OCI-LY7 (cell line): ENCODE results near the gene CRYBA4. TPM values are rescaled to one million over a fixed set of nuclear protein-coding genes. Genes with fewer than 3 reads are reported as not detected.

ENCODE experiments used
- BruUV-seq: library from RNA; stranded (reverse); fragments of 400-500 nt; replicated peaks from 2 replicates; lab custom pipeline; 2021; lab: Mats Ljungman, UMichigan
- CTCF ChIA-PET: fragments of 300-600 bp; sonication (Branson Sonifier 250); formaldehyde crosslinking; loops from one replicate; lab custom pipeline; 2022; ENCODE audit warnings: antibody characterized with exemption; ENCODE audit not compliant: unreplicated experiment; lab: Charles Lee
- POLR2A ChIA-PET: fragments of 300-600 bp; sonication (Branson Sonifier 250); formaldehyde crosslinking; loops from one replicate; lab custom pipeline; 2022; ENCODE audit warnings: antibody characterized with exemption; lab: Charles Lee
- DNase-seq: peaks from one replicate; pipeline ENCODE4 v3.0.0-alpha.2; 2015; ENCODE audit warnings: low spot score
- H2AFZ ChIP-seq: fragments of 200-600 bp; sonication (generic), shearing (Covaris generic); 2 replicates; pipeline ENCODE4 v1.6.1; 2014; ENCODE audit warnings: mild to moderate bottlenecking, antibody characterized with exemption, low read length, moderate library complexity
- H3K27ac ChIP-seq: fragments of 200-600 bp; sonication (generic); 2 replicates; pipeline ENCODE4 v1.5.1; 2014; ENCODE audit warnings: mixed run types, low read depth, mild to moderate bottlenecking, moderate library complexity, low read length, inconsistent platforms; ENCODE audit not compliant: poor library complexity, severe bottlenecking
- H3K36me3 ChIP-seq: fragments of 200-600 bp; sonication (generic); 2 replicates; pipeline ENCODE4 v1.6.1; 2014; ENCODE audit warnings: mild to moderate bottlenecking, antibody characterized with exemption, low read length, moderate library complexity, mixed read lengths; ENCODE audit not compliant: insufficient read depth
- H3K4me1 ChIP-seq: fragments of 200-600 bp; sonication (generic); 2 replicates; pipeline ENCODE4 v1.5.1; 2014; ENCODE audit warnings: mild to moderate bottlenecking, low read length; ENCODE audit not compliant: insufficient read depth, poor library complexity, severe bottlenecking
- H3K4me2 ChIP-seq: fragments of 200-600 bp; sonication (generic); 2 replicates; pipeline ENCODE4 v1.6.1; 2014; ENCODE audit warnings: mild to moderate bottlenecking, low read length
- H3K4me3 ChIP-seq: fragments of 200-600 bp; sonication (generic); 2 replicates; pipeline ENCODE4 v1.5.1; 2014; ENCODE audit warnings: mild to moderate bottlenecking, low read depth, low read length; ENCODE audit not compliant: poor library complexity, severe bottlenecking
- H3K79me2 ChIP-seq: fragments of 200-600 bp; sonication (generic); 2 replicates; pipeline ENCODE4 v1.6.1; 2016; ENCODE audit warnings: low read depth, mild to moderate bottlenecking, low read length, moderate library complexity, mixed read lengths; ENCODE audit not compliant: insufficient read depth
- H3K9me2 ChIP-seq: fragments of 200-600 bp; sonication (generic); 2 replicates; pipeline ENCODE4 v1.6.1; 2016; ENCODE audit warnings: mild to moderate bottlenecking, low read length, mixed read lengths; ENCODE audit not compliant: insufficient read depth
- H3K9me3 ChIP-seq: fragments of 200-600 bp; sonication (generic); 2 replicates; pipeline ENCODE4 v1.6.1; 2014; ENCODE audit warnings: mild to moderate bottlenecking, mixed run types, low read length, mixed read lengths
- H4K20me1 ChIP-seq: fragments of 200-600 bp; sonication (generic); 2 replicates; pipeline ENCODE4 v1.6.1; 2014; ENCODE audit warnings: mild to moderate bottlenecking, antibody characterized with exemption, low read length, moderate library complexity, mixed read lengths; ENCODE audit not compliant: insufficient read depth
- EZH2phosphoT487 ChIP-seq: fragments of 200-600 bp; sonication (generic); IDR thresholded peaks from 2 replicates; pipeline ENCODE4 v1.6.1; 2018; ENCODE audit warnings: low read depth, borderline replicate concordance, mild to moderate bottlenecking, mixed run types, antibody characterized with exemption, low read length, moderate library complexity, mixed read lengths
- intact Hi-C: fragments of 100-400 bp; cut with micrococcal nuclease; formaldehyde crosslinking; loops from one replicate; pipeline ENCODE4 v1.10.0; 2022; ENCODE audit not compliant: unreplicated experiment
- total RNA-seq, 2 experiments: library from RNA; depleted of rRNA in 1 of 2; stranded (reverse); fragments of >200 nt in 1 of 2; shearing (Covaris generic) in 1 of 2; gene quantifications; 2 replicates each; pipeline ENCODE4 v1.2.3, GENCODE V29; 2014 to 2022
- TF ChIP-seq, protein P1 (sequence below): fragments of 200-600 bp; sonication (generic); conservative IDR thresholded peaks from 2 replicates; pipeline ENCODE4 v1.5.1; 2014; ENCODE audit warnings: mild to moderate bottlenecking, antibody characterized with exemption, low read length, moderate library complexity, mixed read lengths

CRYBA4 gene
- total RNA-seq, 2 experiments from 2014 or later = not detected

DNA sequence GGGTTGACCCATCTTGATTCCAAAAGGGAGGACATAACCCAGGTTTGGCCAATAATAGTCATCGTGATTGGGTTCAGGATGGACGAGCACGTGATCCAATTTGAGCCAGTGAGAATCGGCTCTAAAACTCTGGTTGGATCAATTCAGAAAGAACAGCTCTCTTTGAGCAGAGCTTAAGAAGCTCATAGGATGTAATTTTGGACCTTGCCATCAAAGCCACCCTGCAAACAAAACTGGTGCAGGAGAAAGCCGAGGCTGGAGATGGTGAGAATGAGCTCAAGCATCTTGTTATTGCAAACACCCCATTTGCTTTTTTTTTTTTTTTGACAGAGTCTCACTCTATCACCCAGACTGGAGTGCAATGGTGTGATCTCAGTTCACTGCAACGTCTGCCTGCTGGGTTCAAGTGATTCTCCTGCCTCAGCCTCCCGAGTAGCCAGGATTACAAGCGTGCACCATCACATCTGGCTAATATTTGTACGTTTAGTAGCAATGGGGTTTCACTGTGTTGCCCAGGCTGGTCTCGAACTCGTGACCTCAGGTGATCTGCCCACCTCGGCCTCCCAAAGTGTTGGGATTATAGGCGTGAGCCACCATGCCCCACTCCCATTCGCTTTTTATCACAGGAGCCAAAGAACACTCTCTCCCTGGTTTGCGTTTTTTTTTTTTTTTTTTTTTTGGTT, 21.8 kb downstream of the CRYBA4 start:
- POLR2A ChIA-PET = interaction anchor here (0.6 to 2.3 kb wide), 8 partner anchors 18 to 1127 kb away, joined by 3 to 8 read pairs (median 4); partner anchors contain the start of gene CRYBB1
- H3K4me2 ChIP-seq = peak overlapping the region; percentile 57
- peak overlapping the region; percentile 90 for H2AFZ ChIP-seq
- DNase-seq = no peak
- H3K79me2 ChIP-seq = no peaks in the 10 kb centered on the region
- H3K9me3 ChIP-seq = no peaks in the 10 kb centered on the region
- H3K4me1 ChIP-seq = peaks cover 64% of the 10 kb centered on the region
- no peaks in the 10 kb centered on the region for H3K9me2 ChIP-seq
- CTCF ChIA-PET = interaction anchor here (0.6 to 0.9 kb wide), 2 partner anchors 29 to 108 kb away, joined by 3 to 4 read pairs; no protein-coding TSS in a partner anchor
- H4K20me1 ChIP-seq = no peaks in the 10 kb centered on the region
- H3K27ac ChIP-seq = peak overlapping the region; percentile 40
- peak overlapping the region; percentile 12 for H3K4me3 ChIP-seq
- intact Hi-C loops = no loop called here
- BruUV-seq = no TSS peak
- TF ChIP-seq, protein P1, sequence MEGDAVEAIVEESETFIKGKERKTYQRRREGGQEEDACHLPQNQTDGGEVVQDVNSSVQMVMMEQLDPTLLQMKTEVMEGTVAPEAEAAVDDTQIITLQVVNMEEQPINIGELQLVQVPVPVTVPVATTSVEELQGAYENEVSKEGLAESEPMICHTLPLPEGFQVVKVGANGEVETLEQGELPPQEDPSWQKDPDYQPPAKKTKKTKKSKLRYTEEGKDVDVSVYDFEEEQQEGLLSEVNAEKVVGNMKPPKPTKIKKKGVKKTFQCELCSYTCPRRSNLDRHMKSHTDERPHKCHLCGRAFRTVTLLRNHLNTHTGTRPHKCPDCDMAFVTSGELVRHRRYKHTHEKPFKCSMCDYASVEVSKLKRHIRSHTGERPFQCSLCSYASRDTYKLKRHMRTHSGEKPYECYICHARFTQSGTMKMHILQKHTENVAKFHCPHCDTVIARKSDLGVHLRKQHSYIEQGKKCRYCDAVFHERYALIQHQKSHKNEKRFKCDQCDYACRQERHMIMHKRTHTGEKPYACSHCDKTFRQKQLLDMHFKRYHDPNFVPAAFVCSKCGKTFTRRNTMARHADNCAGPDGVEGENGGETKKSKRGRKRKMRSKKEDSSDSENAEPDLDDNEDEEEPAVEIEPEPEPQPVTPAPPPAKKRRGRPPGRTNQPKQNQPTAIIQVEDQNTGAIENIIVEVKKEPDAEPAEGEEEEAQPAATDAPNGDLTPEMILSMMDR = no peak
- no peak for TF ChIP-seq EZH2phosphoT487
- no peaks in the 10 kb centered on the region for H3K36me3 ChIP-seq

DNA sequence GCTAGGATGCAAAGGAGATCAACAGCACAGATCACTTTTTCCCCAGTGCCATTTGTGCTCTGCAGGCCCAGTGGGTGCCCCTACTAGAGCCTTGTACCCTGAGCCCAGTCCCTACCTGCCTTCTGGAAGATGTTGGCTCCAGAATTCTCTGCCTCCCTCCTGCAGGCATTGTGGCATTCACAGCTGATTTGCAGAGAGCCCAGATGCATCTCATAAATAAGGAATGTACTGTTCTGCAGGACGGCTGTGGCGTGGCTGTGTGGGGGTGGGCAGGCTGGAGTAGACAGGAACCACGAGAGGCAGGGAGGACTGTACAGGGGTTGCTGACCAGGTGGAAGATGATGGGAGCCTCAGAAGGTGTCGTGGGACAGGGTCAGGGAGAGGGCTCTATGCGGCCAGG, 24.4 kb downstream of the CRYBA4 start:
- Histone ChIP-seq H4K20me1 (no peaks in the 10 kb centered on the region), H3K4me2 (no peak overlapping the region), H2AFZ (no peak overlapping the region), H3K36me3 (no peaks in the 10 kb centered on the region), H3K9me3 (no peaks in the 10 kb centered on the region), H3K9me2 (no peaks in the 10 kb centered on the region), H3K79me2 (no peaks in the 10 kb centered on the region), H3K4me1 (peaks cover 73% of the 10 kb centered on the region), H3K27ac (no peak overlapping the region), H3K4me3 (no peak overlapping the region)
- TF ChIP-seq, protein P1 = no peak
- TF ChIP-seq EZH2phosphoT487 = no peak
- ChIA-PET CTCF (no interaction called here), POLR2A (no interaction called here)
- no TSS peak for BruUV-seq
- intact Hi-C loops = no loop called here
- no peak for DNase-seq

DNA sequence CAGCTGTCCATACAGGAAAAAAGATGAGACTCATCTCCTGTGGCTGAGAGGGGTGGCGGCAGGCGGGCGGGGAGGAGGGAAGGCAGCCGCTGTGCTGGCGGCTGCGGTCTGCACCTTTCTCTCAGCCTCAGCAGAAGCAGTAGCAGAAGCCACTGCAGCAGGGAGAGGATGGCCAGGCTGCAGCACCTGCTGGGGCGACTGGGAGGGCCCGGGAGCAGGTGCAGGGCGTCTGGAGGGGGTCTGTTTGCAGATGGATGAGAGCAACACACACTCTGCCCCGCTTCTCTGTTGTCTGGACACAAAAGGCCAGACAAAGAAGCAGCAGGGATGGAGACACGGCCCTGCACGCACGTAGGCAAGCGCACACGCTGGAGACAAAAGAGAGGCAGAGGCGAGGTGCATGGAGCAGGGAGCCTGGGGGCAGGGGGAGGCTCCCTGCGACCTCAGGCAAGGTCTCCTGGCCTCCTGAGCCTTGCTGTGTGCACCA, 26.3 kb downstream of the CRYBA4 start:
- TF ChIP-seq, protein P1 = no peak
- no peak for TF ChIP-seq EZH2phosphoT487
- CTCF ChIA-PET = no interaction called here
- Histone ChIP-seq H3K36me3 (no peaks in the 10 kb centered on the region), H4K20me1 (no peaks in the 10 kb centered on the region), H3K4me1 (peaks cover 64% of the 10 kb centered on the region), H3K27ac (no peak overlapping the region), H3K9me2 (no peaks in the 10 kb centered on the region), H3K9me3 (no peaks in the 10 kb centered on the region), H3K79me2 (no peaks in the 10 kb centered on the region), H2AFZ (peak overlapping the region; percentile 17; the same call in 1 of the 2 replicates), H3K4me2 (peak overlapping the region; percentile 46), H3K4me3 (no peak overlapping the region)
- BruUV-seq = no TSS peak
- POLR2A ChIA-PET = interaction anchor here (0.6 kb wide), 1 partner anchor 146 kb away, joined by 3 read pairs; no protein-coding TSS in a partner anchor
- DNase-seq = peak; percentile 67
- intact Hi-C loops = no loop called here
